HepG2 (cell line): ENCODE results near the gene CDC42BPG. TPM values are rescaled to one million over a fixed set of nuclear protein-coding genes. Genes with fewer than 3 reads are reported as not detected.

Source experiments
- GABPB1 ChIP-seq: IDR thresholded peaks from 2 replicates; pipeline ENCODE4 v1.6.1; 2016; ENCODE audit warnings: mild to moderate bottlenecking, missing genetic modification reagents, moderate library complexity, missing compliant biosample characterization
- HDAC1 ChIP-seq: sonication (generic); formaldehyde crosslinking; IDR thresholded peaks from 2 replicates; pipeline ENCODE4 v1.5.1; 2020; ENCODE audit warnings: mild to moderate bottlenecking, missing genetic modification reagents
- HMGXB4 ChIP-seq, 2 experiments: sonication (generic) in 1 of 2; formaldehyde crosslinking in 1 of 2; IDR thresholded peaks; 2 replicates each; pipeline versions ENCODE4 v1.4.0 to v1.6.1; 2018 to 2020; ENCODE audit warnings: missing genetic modification reagents in 2 of 2, borderline replicate concordance in 1 of 2, low read depth in 1 of 2, mild to moderate bottlenecking in 1 of 2, missing biosample characterization in 1 of 2
- MED8 ChIP-seq: sonication (generic); formaldehyde crosslinking; IDR thresholded peaks from 2 replicates; pipeline ENCODE4 v1.8.1; 2023; ENCODE audit warnings: mild to moderate bottlenecking, missing genetic modification reagents; ENCODE audit not compliant: insufficient replicate concordance
- NR2C2 ChIP-seq: sonication (generic); formaldehyde crosslinking; IDR thresholded peaks from 2 replicates; pipeline ENCODE4 v1.4.0; 2020; ENCODE audit warnings: missing genetic modification reagents, mild to moderate bottlenecking, moderate library complexity, borderline replicate concordance
- PATZ1 ChIP-seq: sonication (generic); formaldehyde crosslinking; IDR thresholded peaks from 2 replicates; pipeline ENCODE4 v1.4.0; 2020; ENCODE audit warnings: missing genetic modification reagents
- PHF21A ChIP-seq: sonication (generic); formaldehyde crosslinking; IDR thresholded peaks from 2 replicates; pipeline ENCODE4 v1.5.0; 2020; ENCODE audit warnings: mild to moderate bottlenecking, missing genetic modification reagents
- RBAK ChIP-seq: sonication (generic); formaldehyde crosslinking; IDR thresholded peaks from 2 replicates; pipeline ENCODE4 v1.5.1; 2020; ENCODE audit warnings: mild to moderate bottlenecking, missing genetic modification reagents
- SRSF9 ChIP-seq: fragments of 200-400 bp; formaldehyde crosslinking; IDR thresholded peaks from 2 replicates; pipeline ENCODE4 v1.6.1; 2018; ENCODE audit warnings: borderline replicate concordance, mild to moderate bottlenecking, low read depth, low read length; ENCODE audit not compliant: insufficient read depth, poor library complexity, severe bottlenecking
- XRCC5 ChIP-seq: fragments of 200-400 bp; formaldehyde crosslinking; optimal IDR thresholded peaks from 2 replicates; pipeline ENCODE3; 2017; ENCODE audit warnings: mild to moderate bottlenecking, low read length
- ZNF407 ChIP-seq: sonication (generic); formaldehyde crosslinking; IDR thresholded peaks from one replicate; pipeline ENCODE4 v1.5.1; 2020; ENCODE audit warnings: mild to moderate bottlenecking, missing genetic modification reagents; ENCODE audit errors: not compliant biosample characterization
- ZNF513 ChIP-seq: sonication (generic); formaldehyde crosslinking; conservative IDR thresholded peaks from 2 replicates; pipeline ENCODE4 v1.5.0; 2020; ENCODE audit warnings: missing genetic modification reagents
- polyA plus RNA-seq, 8 experiments: library from polyadenylated mRNA; depleted of rRNA in 3 of 8; stranded (reverse) in 7 of 8; unstranded in 1 of 8; fragments of >200 nt; fragmentation: Illumina TruSeq in 4 of 8; extraction: Trizol in 4 of 8; gene quantifications; 2 replicates each; pipeline versions ENCODE4 v1.2.1 to v1.2.3, GENCODE V29; 2011 to 2016; ENCODE audit warnings: low read depth in 4 of 8, missing spikeins in 1 of 8, mixed read lengths in 1 of 8; ENCODE audit not compliant: insufficient read depth in 1 of 8
- total RNA-seq, 5 experiments: library from RNA; depleted of rRNA; stranded (reverse); fragments of >200 nt; fragmentation: Illumina TruSeq; extraction: Trizol; gene quantifications; 2 replicates each; pipeline ENCODE4 v1.2.3, GENCODE V29; 2016; ENCODE audit warnings: low read depth in 1 of 5

The CDC42BPG gene
- total and polyA plus RNA-seq, 2 of the 13 experiments (the other 11 are each of a cell fraction or from before 2014, with no cell fraction given): 0.55 to 1.4 TPM

GRCh38 chr11:64842851-64843685 is 1.4 kb downstream of the CDC42BPG start (continued):
- TF ChIP-seq ZNF407 (CRISPR knock-in tag): no peak
- TF ChIP-seq MED8 (CRISPR knock-in tag): no peak
- peak; percentile 18; the same call in 1 of the 2 replicates for TF ChIP-seq NR2C2 (CRISPR knock-in tag)
- TF ChIP-seq HDAC1 (CRISPR knock-in tag): no peak
- TF ChIP-seq SRSF9: no peak
- TF ChIP-seq RBAK: no peak
- no peak for TF ChIP-seq ZNF513 (CRISPR knock-in tag)
- peak; percentile 89 for TF ChIP-seq PATZ1 (CRISPR knock-in tag)
- peak; percentile 84 for TF ChIP-seq PHF21A (CRISPR knock-in tag)
- TF ChIP-seq GABPB1 (CRISPR knock-in tag): peak; percentile 19; the same call in 1 of the 2 replicates
- peak; percentile 21 for TF ChIP-seq XRCC5
- TF ChIP-seq HMGXB4 (CRISPR knock-in tag; IDR thresholded peaks at IDR 0.05; ENCODE audit: borderline replicate concordance in 1 of 2, low read depth in 1 of 2): peak in 1 of 2 experiments; percentile 52; a peak in 1 of 4 replicates
